IMR-90 (cell line): ENCODE results near the gene CCDC97. TPM values are rescaled to one million over a fixed set of nuclear protein-coding genes. Genes with fewer than 3 reads are reported as not detected.

Experiments used
- ATAC-seq: fragments of 200-7000 bp; cut with Tn5 transposase; 2 replicates; pipeline ENCODE4 v1.9.1; 2020; ENCODE audit warnings: low read depth, mild to moderate bottlenecking, moderate library complexity
- BruUV-seq: library from RNA; stranded (reverse); fragments of 400-500 nt; replicated peaks from 2 replicates; lab custom pipeline; 2021; lab: Mats Ljungman, UMichigan
- CTCF ChIA-PET: fragments of 300-600 bp; formaldehyde crosslinking; extraction: SDS; loops from one replicate; lab custom pipeline; 2021; ENCODE audit warnings: antibody characterized with exemption; lab: Yijun Ruan, JAX
- POLR2A ChIA-PET: fragments of 300-600 bp; sonication (Branson Sonifier 250); formaldehyde crosslinking; loops from one replicate; lab custom pipeline; 2022; ENCODE audit warnings: antibody characterized with exemption; ENCODE audit not compliant: unreplicated experiment; lab: Charles Lee
- DNase-seq: peaks from one replicate; pipeline ENCODE4 v3.0.0; 2013
- H2AFZ ChIP-seq: replicated peaks from 2 replicates; pipeline ENCODE3; 2013; ENCODE audit warnings: low read length, mild to moderate bottlenecking; ENCODE audit not compliant: poor library complexity
- H2AK5ac ChIP-seq: 2 replicates; pipeline ENCODE4 v1.6.1; 2013; ENCODE audit warnings: low read depth, low read length, inconsistent platforms
- H2AK9ac ChIP-seq: replicated peaks from 2 replicates; pipeline ENCODE3; 2013; ENCODE audit warnings: mild to moderate bottlenecking, low read depth, low read length, moderate library complexity; ENCODE audit not compliant: poor library complexity
- H2BK120ac ChIP-seq: 2 replicates; pipeline ENCODE4 v1.6.1; 2013; ENCODE audit warnings: low read depth, low read length, inconsistent platforms
- H2BK15ac ChIP-seq: 3 replicates; pipeline ENCODE4 v1.6.1; 2013; ENCODE audit warnings: low read depth, low read length, inconsistent platforms
- H2BK20ac ChIP-seq: 2 replicates; pipeline ENCODE4 v1.6.1; 2013; ENCODE audit warnings: low read depth, mild to moderate bottlenecking, inconsistent platforms, low read length, moderate library complexity
- H2BK5ac ChIP-seq: 2 replicates; pipeline ENCODE4 v1.6.1; 2013; ENCODE audit warnings: mild to moderate bottlenecking, low read depth, low read length, inconsistent platforms; ENCODE audit not compliant: poor library complexity, severe bottlenecking
- H3K14ac ChIP-seq: replicated peaks from 2 replicates; pipeline ENCODE4 v1.6.1; 2013; ENCODE audit warnings: low read depth, low read length, inconsistent platforms
- H3K18ac ChIP-seq: 2 replicates; pipeline ENCODE4 v1.6.1; 2013; ENCODE audit warnings: low read depth, low read length, control low read depth
- H3K23ac ChIP-seq: 2 replicates; pipeline ENCODE4 v1.6.1; 2013; ENCODE audit warnings: low read depth, low read length, inconsistent platforms
- H3K27ac ChIP-seq: 2 replicates; pipeline ENCODE4 v1.5.1; 2013; ENCODE audit warnings: mild to moderate bottlenecking, control low read depth, low read length; ENCODE audit not compliant: insufficient read depth
- H3K27me3 ChIP-seq: 2 replicates; pipeline ENCODE4 v1.6.1; 2013; ENCODE audit warnings: low read length; ENCODE audit not compliant: control insufficient read depth, insufficient read depth
- H3K36me3 ChIP-seq: 2 replicates; pipeline ENCODE4 v1.6.1; 2013; ENCODE audit warnings: low read length, mixed read lengths; ENCODE audit not compliant: control insufficient read depth, insufficient read depth
- H3K4ac ChIP-seq: 2 replicates; pipeline ENCODE4 v1.6.1; 2013; ENCODE audit warnings: low read depth, low read length, inconsistent platforms
- H3K4me1 ChIP-seq: 2 replicates; pipeline ENCODE4 v1.6.1; 2013; ENCODE audit warnings: low read length, mixed read lengths; ENCODE audit not compliant: control insufficient read depth, insufficient read depth
- H3K4me2 ChIP-seq: 2 replicates; pipeline ENCODE4 v1.6.1; 2013; ENCODE audit warnings: low read depth, mild to moderate bottlenecking, control low read depth, low read length, moderate library complexity
- H3K4me3 ChIP-seq: 2 replicates; pipeline ENCODE4 v1.5.1; 2013; ENCODE audit warnings: low read depth, mild to moderate bottlenecking, control low read depth, low read length, moderate library complexity; ENCODE audit not compliant: insufficient read depth
- H3K56ac ChIP-seq: 2 replicates; pipeline ENCODE4 v1.6.1; 2013; ENCODE audit warnings: low read length, inconsistent platforms; ENCODE audit not compliant: insufficient read depth; ENCODE audit errors: extremely low read depth
- H3K79me1 ChIP-seq, 2 experiments: 2 replicates each; pipeline ENCODE4 v1.6.1; 2013; ENCODE audit warnings: low read length in 2 of 2, inconsistent platforms in 1 of 2, low read depth in 1 of 2
- H3K9ac ChIP-seq: 2 replicates; pipeline ENCODE4 v1.6.1; 2013; ENCODE audit warnings: low read depth, low read length, control low read depth
- H3K9me1 ChIP-seq: 2 replicates; pipeline ENCODE4 v1.6.1; 2013; ENCODE audit warnings: low read length, inconsistent platforms; ENCODE audit not compliant: insufficient read depth
- H3K9me3 ChIP-seq: 2 replicates; pipeline ENCODE4 v1.6.1; 2013; ENCODE audit warnings: low read length; ENCODE audit not compliant: control insufficient read depth, insufficient read depth
- H4K20me1 ChIP-seq: 2 replicates; pipeline ENCODE4 v1.6.1; 2013; ENCODE audit warnings: low read length, inconsistent platforms; ENCODE audit not compliant: insufficient read depth
- H4K5ac ChIP-seq: 2 replicates; pipeline ENCODE4 v1.6.1; 2013; ENCODE audit warnings: mild to moderate bottlenecking, low read depth, low read length, control low read depth
- H4K8ac ChIP-seq, 2 experiments: 2 replicates each; pipeline ENCODE4 v1.6.1; 2013; ENCODE audit warnings: low read depth in 2 of 2, low read length in 2 of 2, control low read depth in 1 of 2, inconsistent platforms in 1 of 2
- H4K91ac ChIP-seq: 2 replicates; pipeline ENCODE4 v1.6.1; 2013; ENCODE audit warnings: low read depth, low read length, inconsistent platforms; ENCODE audit not compliant: insufficient read depth
- BHLHE40 ChIP-seq: fragments of 150-350 bp; IDR thresholded peaks from 2 replicates; pipeline ENCODE4 v1.6.1; 2016; ENCODE audit warnings: mild to moderate bottlenecking, low read depth, low read length
- CHD1 ChIP-seq: IDR thresholded peaks from 2 replicates; pipeline ENCODE4 v1.6.1; 2012; ENCODE audit warnings: low read depth, low read length, improper control_type of control experiment
- FOS ChIP-seq: fragments of 150-350 bp; IDR thresholded peaks from 2 replicates; pipeline ENCODE4 v1.6.1; 2016; ENCODE audit warnings: low read depth, low read length
- MAZ ChIP-seq: IDR thresholded peaks from 2 replicates; pipeline ENCODE4 v1.6.1; 2012; ENCODE audit warnings: low read depth, mild to moderate bottlenecking, low read length, improper control_type of control experiment, moderate library complexity, borderline replicate concordance
- MXI1 ChIP-seq: IDR thresholded peaks from 2 replicates; pipeline ENCODE4 v1.6.1; 2012; ENCODE audit warnings: low read depth, mild to moderate bottlenecking, low read length, moderate library complexity, borderline replicate concordance
- RCOR1 ChIP-seq: IDR thresholded peaks from 2 replicates; pipeline ENCODE4 v1.6.1; 2012; ENCODE audit warnings: mild to moderate bottlenecking, low read length, improper control_type of control experiment; ENCODE audit not compliant: insufficient replicate concordance
- SMC3 ChIP-seq: fragments of 150-350 bp; IDR thresholded peaks from 2 replicates; pipeline ENCODE4 v1.6.1; 2016; ENCODE audit warnings: low read depth, mild to moderate bottlenecking, antibody characterized with exemption, low read length, moderate library complexity
- WGBS, 2 experiments: methylation state at CpG; one replicate each; pipeline versions ENCODE4 v1.1.5 to v1.1.7; 2013; ENCODE audit warnings: missing lambda C conversion rate in 2 of 2; ENCODE audit not compliant: insufficient read length in 1 of 2; ENCODE audit errors: extremely low coverage in 2 of 2; 5-methylcytosine and 5-hydroxymethylcytosine counted together
- dilution Hi-C: fragments of 300-500 bp; cut with HindIII; formaldehyde crosslinking; loops from one replicate; pipeline ENCODE4 v1.14.3; 2018; ENCODE audit warnings: low sequenced_read_pairs; ENCODE audit not compliant: unreplicated experiment
- in situ Hi-C: fragments of 300-500 bp; cut with MboI; formaldehyde crosslinking; loops from 3 replicates; pipeline ENCODE4 v1.14.3; 2019; ENCODE audit warnings: low sequenced_read_pairs, inconsistent platforms, mixed read lengths
- intact Hi-C: fragments of 100-400 bp; cut with micrococcal nuclease; formaldehyde crosslinking; loops from 2 replicates; pipeline ENCODE4 v1.10.0; 2022
- polyA plus RNA-seq, 3 experiments: library from polyadenylated mRNA; depleted of rRNA; stranded (reverse); fragments of >200 nt; gene quantifications; 2 replicates each; pipeline ENCODE4 v1.2.3, GENCODE V29; 2012; ENCODE audit warnings: low replicate concordance in 1 of 3
- total RNA-seq: library from RNA; depleted of rRNA; stranded (reverse); fragments of >200 nt; gene quantifications from 2 replicates; pipeline ENCODE4 v1.2.3, GENCODE V29; 2012

CCDC97 gene
- total and polyA plus RNA-seq, 2 of the 4 experiments (the other 2 are of a cell fraction), result 4.1 to 11.0 TPM

DNA sequence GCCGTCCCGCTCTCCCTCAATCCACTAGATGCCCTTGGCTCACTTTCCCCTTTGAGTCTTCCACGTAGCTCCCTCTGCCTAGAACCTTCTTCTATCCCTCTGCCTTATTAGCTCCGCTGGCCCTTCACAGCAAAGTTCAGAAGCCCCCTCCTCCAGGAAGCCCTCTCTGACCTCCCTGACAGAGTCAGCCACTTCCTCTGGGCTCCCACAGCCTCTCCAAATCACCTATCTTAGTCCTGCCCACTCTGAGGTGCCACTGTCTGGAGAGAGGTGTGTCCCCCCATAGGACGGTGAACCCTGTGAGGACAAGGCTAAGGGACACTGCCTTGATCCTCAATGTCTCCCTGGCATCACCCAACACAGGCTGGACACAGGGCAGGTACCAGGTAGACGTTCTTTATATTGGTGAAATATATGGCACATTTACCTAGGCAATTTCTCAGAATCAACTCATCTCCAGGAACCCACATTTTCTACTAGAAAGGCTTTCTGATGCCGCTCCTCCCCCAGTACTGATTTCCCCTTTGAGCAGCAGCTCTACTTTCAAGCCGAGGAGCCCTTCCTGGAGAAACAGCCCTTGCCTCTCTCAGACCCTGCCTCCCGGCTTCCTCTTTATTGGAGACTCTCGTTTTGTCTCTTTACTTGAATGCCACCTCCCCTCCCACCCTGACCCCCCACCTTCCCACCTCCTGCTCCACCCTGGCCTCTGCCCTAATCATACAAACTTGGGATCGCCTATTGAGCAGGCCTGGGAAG, 47.2 kb downstream of the CCDC97 start:
- Histone ChIP-seq H4K8ac (no peak overlapping the region), H4K91ac (no peak overlapping the region), H4K20me1 (peaks cover 10% of the 10 kb centered on the region), H2BK120ac (no peak overlapping the region), H3K27ac (no peak overlapping the region), H4K5ac (no peak overlapping the region), H2AFZ (no peak overlapping the region), H3K4ac (no peak overlapping the region), H3K23ac (no peak overlapping the region), H3K14ac (no peak overlapping the region), H3K56ac (no peak overlapping the region), H3K4me2 (no peak overlapping the region), H2BK15ac (no peak overlapping the region), H3K18ac (no peak overlapping the region), H3K27me3 (no peaks in the 10 kb centered on the region), H3K9me3 (no peaks in the 10 kb centered on the region), H2BK5ac (no peak overlapping the region), H2AK5ac (no peak overlapping the region), H2BK20ac (no peak overlapping the region), H3K79me1 (peaks cover 5 to 17% of the 10 kb centered on the region in 2 experiments; a peak in 3 of 4 replicates), H3K4me3 (no peak overlapping the region), H3K4me1 (no peaks in the 10 kb centered on the region), H3K36me3 (no peaks in the 10 kb centered on the region), H3K9ac (no peak overlapping the region), H3K9me1 (peaks cover 3% of the 10 kb centered on the region; the same call in 1 of the 2 replicates), H2AK9ac (no peak overlapping the region)
- DNase-seq, result no peak
- intact Hi-C loops (no loop called here), in situ Hi-C loops (no loop called here), dilution Hi-C loops (no loop called here)
- no TSS peak for BruUV-seq
- no peak for ATAC-seq
- 100% methylated on average over 1 of the region's 11 CpGs; no CpG with 5 or more reads in 1 of the 2 experiments for WGBS, 2 experiments
- ChIA-PET CTCF (no interaction called here), POLR2A (no interaction called here)
- TF ChIP-seq MXI1, result no peak
- no peak for TF ChIP-seq BHLHE40
- no peak for TF ChIP-seq SMC3
- TF ChIP-seq MAZ, result no peak
- no peak for TF ChIP-seq FOS
- no peak for TF ChIP-seq CHD1
- no peak for TF ChIP-seq RCOR1
